OCI-LY7 (cell line): ENCODE results near the gene ESRRG.

ENCODE experiments used
- CTCF ChIP-seq: fragments of 200-600 bp; sonication (generic); conservative IDR thresholded peaks from 2 replicates; pipeline ENCODE4 v1.5.1; 2014; ENCODE audit warnings: mild to moderate bottlenecking, antibody characterized with exemption, low read length, moderate library complexity, mixed read lengths
- EZH2phosphoT487 ChIP-seq: fragments of 200-600 bp; sonication (generic); IDR thresholded peaks from 2 replicates; pipeline ENCODE4 v1.6.1; 2018; ENCODE audit warnings: low read depth, borderline replicate concordance, mild to moderate bottlenecking, mixed run types, antibody characterized with exemption, low read length, moderate library complexity, mixed read lengths

DNA sequence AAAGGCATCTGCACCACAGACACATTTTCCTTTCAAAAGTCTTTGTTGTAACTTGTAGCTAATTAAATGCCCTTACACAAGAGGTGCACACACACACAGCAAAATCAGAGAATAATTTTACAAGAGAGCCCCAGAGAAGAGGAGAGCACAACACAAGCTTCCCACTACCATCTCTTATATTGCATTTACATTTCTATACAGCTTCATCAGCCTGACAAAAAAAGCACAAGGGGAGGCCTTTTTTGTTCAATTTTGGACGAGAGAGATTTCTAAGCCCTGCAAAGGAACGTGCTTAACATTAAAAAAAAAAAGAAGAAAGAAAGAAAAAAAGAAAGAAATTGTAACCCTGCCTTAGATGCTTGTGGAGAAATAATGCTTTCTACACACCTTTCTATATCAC is 17.1 kb upstream of the ESRRG start:
- TF ChIP-seq CTCF (no peak), EZH2phosphoT487 (no peak)
